Measurements from ENCODE around the gene MAP7. TPM values are rescaled to one million over a fixed set of nuclear protein-coding genes. Genes with fewer than 3 reads are reported as not detected.
"Not testable (repeated sequence)": the region's sequence is repeated elsewhere in the genome, so short reads cannot be mapped to it uniquely, and the experiment has no call there.

Gene MAP7
- total RNA-seq, 1 donor from 2014 or later = 0.75 TPM

GRCh38 chr6:136425793-136426192 lies 124.4 kb downstream of the MAP7 start:
- intact Hi-C loops (cut with micrococcal nuclease) = no loop called here

- intact Hi-C loops (cut with micrococcal nuclease) = no loop called here
These were observed 125.3 kb downstream of the MAP7 start for GRCh38 chr6:136424901-136425300.

GRCh38 chr6:136424450-136424849 lies 125.8 kb downstream of the MAP7 start:
- intact Hi-C loops (cut with micrococcal nuclease) = no loop called here

GRCh38 chr6:136421537-136422158 lies 128.6 kb downstream of the MAP7 start:
- intact Hi-C loops (cut with micrococcal nuclease) = no loop called here

- intact Hi-C loops (cut with micrococcal nuclease) = no loop called here
These were observed 129.4 kb downstream of the MAP7 start for GRCh38 chr6:136420853-136421252.

- intact Hi-C loops (cut with micrococcal nuclease) = no loop called here
These were observed 134.7 kb downstream of the MAP7 start for GRCh38 chr6:136415351-136416007.

GRCh38 chr6:136412410-136412809 lies 137.8 kb downstream of the MAP7 start:
- intact Hi-C loops (cut with micrococcal nuclease) = no loop called here

- intact Hi-C loops (cut with micrococcal nuclease) = no loop called here
These were observed 138.5 kb downstream of the MAP7 start for GRCh38 chr6:136411453-136412354.

- intact Hi-C loops (cut with micrococcal nuclease) = no loop called here
These were observed 139.2 kb downstream of the MAP7 start for GRCh38 chr6:136411025-136411325.

GRCh38 chr6:136410201-136411024 lies 139.8 kb downstream of the MAP7 start:
- intact Hi-C loops (cut with micrococcal nuclease) = no loop called here

GRCh38 chr6:136409597-136409996 lies 140.6 kb downstream of the MAP7 start:
- intact Hi-C loops (cut with micrococcal nuclease) = no loop called here

- intact Hi-C loops (cut with micrococcal nuclease) = no loop called here
These were observed 142.0 kb downstream of the MAP7 start for GRCh38 chr6:136408204-136408603.

- intact Hi-C loops (cut with micrococcal nuclease) = no loop called here
These were observed 144.7 kb downstream of the MAP7 start for GRCh38 chr6:136405420-136406029.

- intact Hi-C loops (cut with micrococcal nuclease) = no loop called here
These were observed 145.4 kb downstream of the MAP7 start for GRCh38 chr6:136404627-136405419.

GRCh38 chr6:136404007-136404406 lies 146.2 kb downstream of the MAP7 start:
- intact Hi-C loops (cut with micrococcal nuclease) = no loop called here

GRCh38 chr6:136403110-136403980 lies 146.9 kb downstream of the MAP7 start:
- intact Hi-C loops (cut with micrococcal nuclease) = no loop called here

GRCh38 chr6:136401749-136402148 lies 148.5 kb downstream of the MAP7 start:
- intact Hi-C loops (cut with micrococcal nuclease) = no loop called here

GRCh38 chr6:136401236-136401635 lies 149.0 kb downstream of the MAP7 start:
- intact Hi-C loops (cut with micrococcal nuclease) = not testable (repeated sequence)

GRCh38 chr6:136398453-136398852 lies 151.8 kb downstream of the MAP7 start:
- intact Hi-C loops (cut with micrococcal nuclease) = no loop called here

Measured in T-helper 2 cell treated with Interferon-gamma antibody and Interleukin-4, amounts not matched to agents 100 ng/mL and 5 ng/mL, for 36 hours (primary cell).